HT-29 (cell line): ENCODE data around the gene MAGI1. TPM values are rescaled to one million over a fixed set of nuclear protein-coding genes. Genes with fewer than 3 reads are reported as not detected.
A peak's percentile ranks its signal among the peaks of the same experiment; 100 is the strongest.
"Not testable (repeated sequence)": the region's sequence is repeated elsewhere in the genome, so short reads cannot be mapped to it uniquely, and the experiment has no call there.

Experiments
- DNase-seq: peaks from one replicate; pipeline ENCODE4 v3.0.0-alpha.2; 2015; ENCODE audit warnings: low spot score
- total RNA-seq: library from RNA; depleted of rRNA; stranded (reverse); fragments of >200 nt; shearing (Covaris generic); gene quantifications from 2 replicates; pipeline ENCODE4 v1.2.3, GENCODE V29; 2014

Gene MAGI1
- total RNA-seq, 1 experiment from 2014 or later = 15.6 TPM

DNA sequence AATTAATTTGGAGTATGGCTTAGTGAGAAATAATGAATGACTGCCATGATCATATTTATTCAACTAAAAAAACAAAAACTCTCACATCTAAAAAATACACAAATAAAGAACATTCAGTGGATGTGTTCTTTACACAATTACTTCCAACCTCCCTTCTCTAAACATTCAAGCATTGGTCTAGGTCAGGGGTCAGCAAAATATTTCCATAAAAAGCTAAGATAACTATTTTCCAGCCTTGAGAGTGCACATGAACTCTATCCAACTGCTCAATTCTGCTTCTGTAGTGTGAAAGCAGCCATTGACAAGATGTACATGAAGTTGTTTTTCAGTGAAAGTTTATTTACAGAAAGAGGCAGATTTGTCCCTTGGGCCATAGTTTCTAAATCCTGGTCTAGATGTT lies 406.3 kb downstream of the MAGI1 start:
- DNase-seq = no peak

DNA sequence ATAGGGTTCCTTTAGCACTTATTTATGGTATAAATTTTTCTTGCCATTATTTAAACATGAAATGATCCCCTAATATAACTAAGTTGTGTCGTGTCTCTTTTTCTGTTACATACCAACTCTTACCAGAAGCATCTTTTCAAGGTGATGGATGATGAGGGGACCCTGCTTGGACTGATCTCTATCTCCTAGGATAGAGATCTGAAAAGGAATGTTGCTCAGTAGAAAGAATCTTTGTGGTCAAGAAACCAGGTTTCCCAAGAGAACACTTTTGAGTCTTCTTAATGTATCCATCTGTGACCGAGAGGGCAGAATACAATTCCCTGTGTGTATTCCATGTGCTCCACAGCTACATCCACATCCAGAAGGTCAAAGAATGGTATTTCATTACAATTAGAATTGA lies 409.7 kb downstream of the MAGI1 start:
- no peak for DNase-seq

DNA sequence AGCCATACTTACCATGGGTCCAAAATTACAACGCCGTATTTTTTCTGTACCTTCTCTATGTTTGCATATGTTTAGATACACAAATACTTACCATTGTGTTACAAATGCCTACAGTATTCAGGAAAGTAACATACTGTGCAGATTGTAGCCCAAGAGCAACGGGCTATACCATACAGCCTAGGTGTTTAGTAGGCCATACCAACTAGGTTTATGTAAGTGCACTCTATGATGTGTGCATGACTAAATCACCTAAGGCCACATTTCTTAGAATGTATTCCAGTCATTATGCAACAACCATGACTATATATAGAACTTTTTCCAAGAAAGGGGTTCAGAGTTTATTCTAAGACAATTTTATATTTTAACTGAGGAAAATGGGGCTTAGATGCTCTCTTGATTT lies 411.7 kb downstream of the MAGI1 start:
- no peak for DNase-seq

DNA sequence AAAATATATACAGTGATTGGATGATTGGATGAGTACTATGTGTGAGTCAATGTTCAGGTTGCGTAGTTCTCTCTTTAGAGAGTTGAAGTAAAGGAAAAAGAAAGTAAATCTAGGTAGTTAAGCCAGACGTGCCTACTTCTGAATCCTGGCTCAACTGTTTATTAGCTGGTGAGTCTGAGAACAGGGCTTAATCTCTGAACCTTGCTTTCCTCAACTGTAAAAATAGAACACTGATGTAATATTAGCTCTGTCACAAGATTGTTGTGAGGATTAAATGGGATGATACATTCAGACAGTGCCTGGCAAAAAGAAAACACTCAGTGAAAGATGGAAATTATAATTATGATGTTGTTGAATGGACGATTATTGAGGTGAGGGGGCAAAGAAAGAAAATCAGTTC lies 413.4 kb downstream of the MAGI1 start:
- DNase-seq = no peak

DNA sequence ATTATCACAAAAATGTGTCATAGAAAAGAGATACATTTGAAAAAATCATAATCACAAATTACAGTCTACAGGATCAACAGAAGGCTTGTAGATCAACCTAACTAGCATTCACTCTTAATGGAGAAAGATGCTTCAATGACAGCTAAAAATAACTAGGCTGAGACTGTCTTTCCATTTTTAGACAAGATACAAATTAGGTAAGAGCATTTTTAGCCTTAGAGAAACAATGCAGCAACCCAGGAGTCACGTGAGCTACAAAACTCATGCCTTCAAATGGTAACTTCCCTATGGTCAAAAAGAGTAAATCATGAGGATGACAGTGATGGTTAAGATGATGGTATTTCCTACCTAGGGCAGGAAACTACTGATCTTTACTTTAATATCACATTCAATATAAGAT lies 415.4 kb downstream of the MAGI1 start:
- no peak for DNase-seq

DNA sequence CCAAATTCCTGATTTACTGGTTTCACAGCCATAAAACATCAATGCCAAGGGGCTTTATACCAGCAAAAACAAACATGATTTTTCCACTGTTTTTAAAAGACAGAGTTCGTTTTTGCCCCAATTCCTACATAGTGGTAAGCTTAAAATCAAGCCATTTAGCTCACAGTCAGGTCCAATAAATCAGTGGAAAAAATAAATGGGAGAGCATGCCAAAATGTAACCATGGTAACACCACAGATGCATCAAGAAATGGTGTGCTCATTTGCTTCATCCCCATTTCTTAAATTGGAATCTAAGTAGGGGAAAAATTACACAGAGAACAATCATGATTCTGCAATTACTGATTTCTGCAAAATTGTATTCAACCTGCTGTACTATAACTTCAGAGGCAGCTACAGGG lies 418.8 kb downstream of the MAGI1 start:
- DNase-seq = no peak

DNA sequence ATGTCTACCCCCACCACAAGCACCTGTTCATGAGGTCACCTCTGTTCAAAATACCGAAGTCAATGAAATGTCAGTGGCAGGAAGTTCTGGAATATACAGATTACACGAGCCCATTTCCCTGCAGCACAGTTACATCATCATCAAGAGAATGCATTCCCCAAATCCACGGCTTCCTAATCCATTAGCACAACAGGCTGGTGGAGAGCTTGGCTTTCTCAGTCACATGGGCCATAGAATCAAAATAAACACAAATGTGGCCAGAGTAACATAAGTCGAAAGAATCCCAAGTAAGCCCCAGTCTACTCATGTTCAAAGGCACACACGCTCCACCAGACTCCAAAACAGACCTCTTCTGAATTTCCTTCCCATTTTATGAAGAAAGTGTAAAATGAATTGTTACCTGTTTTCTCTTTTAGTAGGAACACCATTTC lies 419.3 kb downstream of the MAGI1 start:
- no peak for DNase-seq

DNA sequence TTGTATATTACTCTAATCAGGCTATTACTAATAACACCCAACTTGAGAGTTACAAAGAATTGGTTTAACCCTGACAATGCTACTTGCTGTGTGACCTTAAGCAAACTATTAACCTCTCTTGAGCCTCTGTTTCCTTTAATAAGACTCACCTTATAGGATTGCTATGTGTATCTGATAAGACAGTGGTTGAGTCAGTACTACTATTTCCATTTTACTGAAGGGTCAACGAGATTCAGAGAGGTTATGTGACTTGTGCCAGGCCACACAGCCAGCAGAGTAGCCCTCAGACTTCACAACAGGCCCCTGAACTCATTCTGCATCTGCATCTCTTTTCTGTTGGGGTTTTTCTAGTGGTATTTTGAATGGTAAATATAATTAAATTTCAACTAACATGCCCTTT lies 420.1 kb downstream of the MAGI1 start:
- no peak for DNase-seq

DNA sequence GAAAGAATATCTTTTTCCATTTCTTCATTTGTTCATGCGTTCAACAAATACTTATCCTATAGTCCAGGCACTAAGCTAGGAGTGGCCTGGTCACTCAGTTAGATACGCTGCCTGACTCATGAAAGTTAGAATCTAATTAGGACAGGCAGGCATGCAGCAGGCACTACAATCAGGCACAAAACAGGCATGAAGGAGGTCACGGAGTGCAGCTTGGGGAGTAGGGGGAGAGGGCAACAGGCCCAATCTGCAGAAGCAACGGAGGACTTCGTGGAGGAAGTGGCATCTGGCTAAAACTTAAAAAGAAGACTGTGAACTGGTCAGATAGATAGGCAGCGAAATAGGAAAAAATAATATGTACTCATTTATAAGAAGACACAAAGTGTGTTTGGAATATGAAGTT lies 420.9 kb downstream of the MAGI1 start:
- DNase-seq = no peak

DNA sequence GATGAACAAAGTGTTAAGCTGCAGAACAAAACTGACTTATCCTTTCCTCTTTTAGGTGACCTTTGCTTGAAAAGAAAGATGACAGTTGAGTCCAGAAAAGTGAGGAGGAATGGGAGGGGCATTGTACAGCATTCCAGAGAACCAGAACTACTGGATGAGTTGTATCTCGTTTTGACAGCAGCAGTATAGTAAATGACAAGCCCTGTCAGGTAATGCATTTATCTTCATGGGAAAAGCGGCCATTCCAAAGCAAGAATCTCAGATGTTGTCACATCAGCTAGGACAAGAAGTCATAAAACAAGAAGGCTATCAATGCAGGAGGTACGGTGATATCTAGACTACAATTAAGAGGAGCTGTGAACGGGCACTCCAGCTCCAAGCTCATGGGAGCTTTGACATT lies 421.5 kb downstream of the MAGI1 start:
- DNase-seq = no peak

DNA sequence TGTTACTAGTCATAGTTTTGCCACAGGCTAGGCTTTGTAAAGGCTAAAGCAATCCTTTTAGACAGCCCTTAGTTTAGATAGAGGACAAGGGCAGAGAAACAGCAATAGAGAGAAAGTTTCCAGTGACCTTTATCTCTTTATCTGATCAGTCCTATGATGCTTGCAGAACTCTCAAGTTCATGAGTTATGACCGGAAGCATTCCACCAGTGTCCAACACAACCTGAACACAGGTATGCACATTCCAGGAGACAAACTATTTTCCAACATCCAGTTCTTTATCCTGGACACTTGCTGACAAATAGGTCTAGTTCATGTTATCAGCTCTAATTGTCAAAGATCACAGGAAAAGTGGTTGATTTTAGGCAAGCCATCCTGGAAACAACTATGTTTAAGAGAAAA lies 422.2 kb downstream of the MAGI1 start:
- no peak for DNase-seq

DNA sequence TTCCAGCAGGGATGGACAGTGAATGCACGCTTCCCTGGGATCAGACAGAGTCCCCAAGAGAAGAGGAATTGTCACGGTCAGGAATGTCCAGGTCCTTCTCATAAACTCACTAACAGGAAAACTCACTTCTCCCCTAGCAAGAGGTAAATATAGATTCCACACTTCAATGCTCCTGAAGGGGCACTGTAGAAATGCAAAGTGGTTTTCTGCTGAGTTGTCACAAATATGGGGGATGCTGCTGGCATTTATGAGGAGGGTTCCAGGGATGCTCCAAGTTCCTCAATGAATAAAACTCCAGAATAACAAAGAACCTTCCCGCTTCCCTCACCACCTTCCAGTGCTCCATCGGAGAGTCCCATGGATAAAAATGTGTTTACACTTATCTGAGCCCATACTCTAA lies 423.4 kb downstream of the MAGI1 start:
- DNase-seq = no peak

DNA sequence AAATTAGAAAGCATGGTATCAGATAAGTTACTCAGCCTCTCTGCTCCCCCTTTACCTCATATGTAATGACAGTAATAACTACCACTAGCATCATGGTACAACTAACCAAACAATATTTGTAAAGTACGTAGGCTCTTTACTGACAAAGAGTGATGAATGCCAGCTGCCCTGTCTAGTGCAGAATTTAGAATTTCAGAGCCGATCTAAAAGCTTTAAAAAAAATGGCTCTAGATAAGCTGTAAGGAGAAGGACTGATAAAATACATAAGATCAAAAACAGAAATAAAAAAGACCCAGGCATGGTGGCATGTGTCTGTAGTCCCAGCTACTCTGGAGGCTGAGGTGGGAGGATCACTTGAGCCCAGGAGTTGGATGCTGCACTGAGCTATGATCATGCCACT lies 424.1 kb downstream of the MAGI1 start:
- no peak for DNase-seq

DNA sequence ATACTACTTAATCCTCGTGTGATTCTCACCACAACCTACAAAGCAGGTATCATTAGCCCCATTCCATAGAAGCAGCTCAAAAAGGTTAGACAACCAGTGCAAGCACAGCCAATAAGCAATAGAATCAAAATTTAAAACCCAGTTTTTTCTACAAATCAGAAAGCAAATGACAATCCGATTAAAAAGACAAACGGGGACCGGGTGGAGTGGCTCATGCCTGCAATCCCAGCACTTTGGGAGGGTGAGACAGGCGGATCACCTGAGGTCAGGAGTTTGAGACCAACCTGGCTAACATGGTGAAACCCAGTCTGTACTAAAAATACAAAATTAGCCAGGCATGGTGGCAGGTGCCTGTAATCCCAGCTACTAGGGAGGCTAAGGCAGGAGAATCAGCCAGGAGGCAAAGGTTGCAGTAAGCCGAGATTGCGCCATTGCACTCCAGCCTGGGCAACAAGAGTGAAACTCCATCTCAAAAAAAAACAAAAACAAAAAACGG lies 430.7 kb downstream of the MAGI1 start:
- DNase-seq = not testable (repeated sequence)

DNA sequence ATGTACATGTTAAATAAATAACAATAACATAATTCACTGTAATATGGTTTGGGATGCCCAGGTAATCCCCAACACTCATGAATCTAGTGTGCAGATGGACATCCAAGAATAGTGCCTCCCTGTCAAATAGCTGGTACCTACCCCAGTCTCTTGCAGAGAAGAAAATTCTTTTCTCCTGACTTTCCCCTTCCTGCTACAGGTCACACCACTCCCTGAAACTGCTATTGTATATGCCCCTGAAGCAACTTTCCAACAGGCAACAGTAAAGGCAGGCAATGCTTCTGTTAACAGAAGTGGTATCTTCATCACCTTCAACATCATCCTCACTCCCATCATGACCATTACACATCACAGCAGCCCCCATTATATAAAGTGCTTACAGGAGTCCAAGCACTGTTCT lies 431.6 kb downstream of the MAGI1 start:
- no peak for DNase-seq

DNA sequence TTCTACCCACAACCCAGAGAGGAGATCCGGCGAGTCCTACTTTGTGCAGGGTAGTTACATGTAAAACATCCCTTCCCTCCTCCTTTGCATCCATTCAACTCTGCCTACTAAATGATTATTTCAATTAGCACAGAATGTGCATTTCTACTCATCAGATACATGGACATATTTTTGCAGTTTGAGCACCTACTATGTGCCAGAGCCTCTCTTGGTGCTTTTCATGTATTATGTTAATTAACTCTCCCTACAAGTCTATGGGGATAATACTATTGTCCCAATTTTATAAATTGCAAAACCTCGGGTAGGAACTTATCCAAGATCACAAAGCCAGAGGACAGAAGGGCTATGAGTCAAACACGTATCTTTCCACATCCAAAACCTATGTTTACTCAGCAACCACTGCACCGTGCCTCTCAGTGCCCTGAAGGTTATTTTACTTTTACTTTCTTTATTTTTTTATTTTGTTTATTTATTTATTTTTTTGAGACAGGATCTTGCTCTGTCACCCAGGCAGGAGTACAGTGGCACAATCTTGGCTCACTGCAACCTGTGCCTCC lies 432.8 kb downstream of the MAGI1 start:
- no peak for DNase-seq

DNA sequence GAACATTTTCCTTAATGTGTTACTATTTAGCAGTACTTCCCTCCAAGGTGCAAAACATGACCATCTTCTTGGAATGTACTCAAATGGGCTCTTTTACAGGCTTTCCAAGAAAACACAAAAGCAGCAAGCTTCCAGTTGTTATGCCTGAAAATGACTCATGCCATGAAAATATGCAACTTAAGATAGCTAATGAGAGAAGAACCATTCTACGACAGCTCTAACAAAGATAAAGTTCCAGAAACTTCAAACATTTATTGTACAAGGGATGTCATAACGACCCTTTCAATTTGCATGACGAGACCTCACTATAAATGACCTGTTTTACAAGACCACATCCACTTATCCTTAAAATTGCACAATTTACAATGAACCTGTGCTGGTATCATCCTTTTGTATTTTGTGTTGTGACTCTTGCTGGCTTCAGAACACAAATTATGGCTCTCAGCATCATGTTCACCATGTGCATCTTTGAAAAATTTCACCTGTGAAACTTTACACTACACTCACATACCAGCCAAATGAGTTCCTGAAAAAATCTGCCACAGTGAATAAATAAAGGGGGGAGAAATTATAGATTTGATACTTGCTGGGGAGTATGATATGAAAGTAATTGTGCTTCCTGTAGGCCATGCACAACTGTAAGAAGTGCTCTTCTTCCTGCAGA lies 433.7 kb downstream of the MAGI1 start:
- no peak for DNase-seq

DNA sequence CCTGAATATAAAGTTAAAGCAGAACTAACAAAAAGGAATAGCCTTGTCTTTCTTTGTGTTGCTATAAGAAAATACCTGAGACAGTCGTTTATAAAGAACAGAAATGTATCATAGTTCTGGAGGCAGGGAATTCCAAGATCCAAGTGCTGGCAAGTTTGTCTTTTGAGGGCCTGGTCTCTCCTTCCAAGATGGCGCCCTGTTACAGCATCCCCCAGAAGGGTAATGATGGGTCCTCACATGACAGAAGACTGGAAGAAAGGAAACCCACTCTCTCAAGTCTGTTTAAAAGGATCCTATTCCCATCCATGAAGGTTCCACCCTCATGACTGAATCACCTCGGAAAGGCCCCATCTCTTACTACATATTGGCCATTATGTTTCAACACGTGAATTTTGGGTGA lies 435.1 kb downstream of the MAGI1 start:
- DNase-seq = no peak

DNA sequence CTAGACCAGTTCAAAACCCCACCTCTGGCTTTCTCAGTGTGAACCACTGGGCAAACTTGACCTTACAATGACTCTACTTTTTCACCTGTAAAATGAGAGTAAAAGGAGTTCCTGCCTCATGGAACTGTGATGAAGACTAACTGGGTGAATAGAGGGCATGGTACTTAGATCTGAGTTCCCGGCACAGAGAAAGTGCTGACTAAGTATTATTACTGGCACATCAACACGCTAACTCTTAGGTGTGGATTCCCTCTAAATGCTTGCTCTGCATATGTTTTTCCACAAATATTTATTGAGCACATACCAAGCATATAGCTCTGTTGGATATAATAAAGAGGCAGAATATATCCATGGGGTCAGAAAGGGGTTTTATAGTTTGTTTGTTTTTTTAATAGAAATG lies 437.8 kb downstream of the MAGI1 start:
- DNase-seq = no peak

DNA sequence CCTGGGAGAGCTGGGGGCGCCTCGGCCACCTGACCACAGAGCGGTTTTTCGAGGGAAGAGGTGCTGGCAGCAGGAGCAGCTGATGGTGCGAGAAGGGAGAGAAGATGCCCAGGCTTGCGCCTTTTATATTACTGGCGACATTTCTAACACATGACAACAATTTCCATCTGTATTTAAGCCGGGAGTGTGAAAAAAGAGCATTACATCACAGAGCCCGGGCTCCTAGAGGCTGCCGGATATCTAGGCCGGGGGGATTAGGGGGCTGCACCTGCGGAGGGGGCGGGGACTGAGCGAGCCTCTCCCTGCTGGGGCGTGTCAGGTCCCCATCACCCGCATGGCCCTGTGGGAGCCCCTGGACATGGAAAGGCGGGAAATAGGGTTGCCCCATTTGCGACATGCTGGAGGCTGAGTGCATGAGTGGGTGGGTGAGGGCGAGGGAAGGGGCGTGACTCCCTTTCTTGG lies 440.7 kb downstream of the MAGI1 start:
- no peak for DNase-seq

DNA sequence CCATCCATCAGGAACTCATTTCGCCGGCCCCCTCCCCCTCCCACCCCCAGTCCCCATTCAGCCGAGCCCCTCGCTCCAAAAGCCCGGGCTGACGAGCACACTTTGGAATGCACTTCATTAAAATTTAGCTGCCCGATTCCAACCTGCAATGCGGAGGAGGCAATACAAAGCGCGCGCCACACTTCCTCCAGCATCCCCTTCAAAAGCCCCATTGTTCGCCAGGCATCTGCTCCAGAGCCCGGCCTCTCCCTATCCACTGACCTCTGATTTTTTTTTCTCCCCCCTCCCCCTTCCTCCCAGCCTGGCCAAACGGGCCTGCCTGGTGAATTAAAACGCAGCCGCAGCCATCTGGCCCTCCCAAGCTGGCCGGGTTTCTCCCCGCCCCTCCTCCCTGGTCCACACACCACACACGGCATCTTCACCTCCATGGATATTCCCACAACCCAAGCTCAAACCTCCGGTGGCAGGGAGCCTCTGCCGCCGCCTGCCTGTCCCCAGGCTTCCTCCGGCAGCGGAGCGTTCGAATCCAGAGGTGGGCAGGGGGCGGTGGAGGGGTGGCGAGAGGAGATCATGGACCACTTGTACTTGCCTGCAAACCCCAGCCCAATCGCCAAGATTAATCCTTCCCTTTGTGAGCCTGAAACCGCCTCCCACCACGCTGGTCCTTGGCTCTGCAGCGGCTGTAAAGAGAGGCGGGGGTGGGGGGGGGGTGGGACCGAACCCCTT lies 441.3 kb downstream of the MAGI1 start:
- DNase-seq = peak; percentile 4

DNA sequence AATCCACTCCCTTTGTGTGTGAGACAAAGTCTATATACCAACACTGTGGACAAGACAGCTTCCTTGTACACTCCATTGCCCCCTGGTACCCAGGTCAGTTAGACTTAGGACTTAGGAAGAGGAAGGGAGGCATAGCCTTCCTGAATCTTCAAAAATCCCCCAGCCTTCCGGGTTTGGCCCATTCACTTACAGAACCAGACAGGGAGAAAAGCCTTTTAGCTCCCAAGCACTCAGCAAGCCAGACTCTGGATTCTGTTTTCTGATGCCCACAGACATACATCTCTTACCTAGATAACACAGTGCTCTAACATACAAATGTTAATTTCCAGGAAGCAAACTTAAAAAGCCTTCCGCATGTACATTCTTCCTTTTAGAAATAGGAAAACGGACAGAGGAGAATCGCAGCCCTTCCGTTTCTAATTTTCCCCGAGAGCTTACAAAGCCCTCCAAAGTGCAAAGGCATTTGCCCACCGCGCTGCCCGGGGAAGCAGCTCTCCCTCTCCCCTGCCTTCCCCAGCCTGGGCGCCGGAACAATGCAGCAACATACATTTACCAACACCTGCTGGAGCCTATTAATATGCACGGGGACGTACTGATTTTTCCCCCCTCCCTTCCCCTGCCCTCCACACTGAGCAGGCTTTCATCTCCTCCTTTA lies 442.0 kb downstream of the MAGI1 start:
- DNase-seq = no peak

DNA sequence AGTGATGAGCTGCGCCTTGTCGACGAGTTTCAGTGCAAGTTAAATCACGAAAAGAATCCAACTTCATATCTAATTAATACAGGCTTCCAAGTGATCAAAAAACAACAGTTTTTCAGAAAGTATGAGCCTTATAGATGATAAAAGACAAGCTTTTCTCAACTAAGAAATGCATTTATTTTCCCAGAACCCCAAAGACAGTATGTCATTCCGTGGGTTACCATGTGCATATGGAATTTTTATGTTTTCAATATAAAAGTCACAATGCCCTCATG lies 442.8 kb downstream of the MAGI1 start:
- no peak for DNase-seq
